Measurements from ENCODE around the gene LMO7.

- TF ChIP-seq CTCF (IDR thresholded peaks at IDR 0.05), result no peak
- no peak for TF ChIP-seq POLR2A (IDR thresholded peaks at IDR 0.05)
Measured at GRCh38 chr13:75633285-75633684, 2.8 kb upstream of the LMO7 start.
